HG03064 (cell line): ENCODE results near the gene CDH13.
A peak's percentile ranks its signal among the peaks of the same experiment; 100 is the strongest.

Source experiments
- ATAC-seq: cut with Tn5 transposase; IDR thresholded peaks from one replicate; pipeline ENCODE4 v1.9.1; 2021; ENCODE audit warnings: low read depth; ENCODE audit not compliant: unreplicated experiment

Gene CDH13

GRCh38 chr16:82649766-82650165 lies 23.0 kb downstream of the CDH13 start:
- ATAC-seq: no peak

- no peak for ATAC-seq
Measured at GRCh38 chr16:82650804-82651203, 24.0 kb downstream of the CDH13 start.

GRCh38 chr16:82651921-82652601 lies 25.3 kb downstream of the CDH13 start:
- no peak for ATAC-seq

GRCh38 chr16:82652826-82653225 lies 26.1 kb downstream of the CDH13 start:
- ATAC-seq: no peak

- ATAC-seq: peak; percentile 70
Measured at GRCh38 chr16:82653550-82654511, 27.1 kb downstream of the CDH13 start.

- ATAC-seq: no peak
Measured at GRCh38 chr16:82655072-82655714, 28.4 kb downstream of the CDH13 start.

- ATAC-seq: no peak
Measured at GRCh38 chr16:82655720-82656490, 29.1 kb downstream of the CDH13 start.

GRCh38 chr16:82657239-82657638 lies 30.5 kb downstream of the CDH13 start:
- no peak for ATAC-seq

- ATAC-seq: no peak
Measured at GRCh38 chr16:82657786-82658185, 31.0 kb downstream of the CDH13 start.

- ATAC-seq: no peak
Measured at GRCh38 chr16:82658796-82659195, 32.0 kb downstream of the CDH13 start.

GRCh38 chr16:82660075-82660645 lies 33.4 kb downstream of the CDH13 start:
- ATAC-seq: no peak

GRCh38 chr16:82660966-82661365 lies 34.2 kb downstream of the CDH13 start:
- ATAC-seq: no peak

- ATAC-seq: no peak
Measured at GRCh38 chr16:82664181-82664580, 37.4 kb downstream of the CDH13 start.

GRCh38 chr16:82665025-82665424 lies 38.3 kb downstream of the CDH13 start:
- no peak for ATAC-seq

GRCh38 chr16:82667437-82667836 lies 40.7 kb downstream of the CDH13 start:
- no peak for ATAC-seq

GRCh38 chr16:82668094-82668493 lies 41.3 kb downstream of the CDH13 start:
- no peak for ATAC-seq

GRCh38 chr16:82671741-82672140 lies 45.0 kb downstream of the CDH13 start:
- ATAC-seq: no peak

- no peak for ATAC-seq
Measured at GRCh38 chr16:82672676-82673075, 45.9 kb downstream of the CDH13 start.

- ATAC-seq: no peak
Measured at GRCh38 chr16:82675300-82675699, 48.5 kb downstream of the CDH13 start.

- no peak for ATAC-seq
Measured at GRCh38 chr16:82681592-82681991, 54.8 kb downstream of the CDH13 start.
